Muscle layer of duodenum (tissue), 2 donors: ENCODE measurements around the gene RNF17.

Experiments
- H3K27ac ChIP-seq: one replicate; pipeline ENCODE4 v1.7.0; 2013; ENCODE audit warnings: mild to moderate bottlenecking, low read length
- H3K27me3 ChIP-seq: one replicate; pipeline ENCODE4 v1.7.0; 2013; ENCODE audit warnings: low read depth, mild to moderate bottlenecking, control low read depth, low read length
- H3K36me3 ChIP-seq, 2 donors: one replicate each; pipeline ENCODE4 v1.7.0; 2013; ENCODE audit warnings: low read length in 2 of 2, control low read depth in 1 of 2, mild to moderate bottlenecking in 1 of 2; ENCODE audit not compliant: insufficient read depth in 2 of 2, control insufficient read depth in 1 of 2
- H3K4me1 ChIP-seq, 2 donors: one replicate each; pipeline ENCODE4 v1.7.0; 2013; ENCODE audit warnings: low read length in 2 of 2, mild to moderate bottlenecking in 2 of 2, control low read depth in 1 of 2, moderate library complexity in 1 of 2; ENCODE audit not compliant: insufficient read depth in 2 of 2, control insufficient read depth in 1 of 2
- H3K4me3 ChIP-seq, 2 donors: one replicate each; pipeline ENCODE4 v1.7.0; 2013; ENCODE audit warnings: low read length in 2 of 2, low read depth in 1 of 2, mild to moderate bottlenecking in 1 of 2
- H3K9me3 ChIP-seq, 2 donors: one replicate each; pipeline ENCODE4 v1.7.0; 2013; ENCODE audit warnings: low read length in 2 of 2, control low read depth in 1 of 2, mild to moderate bottlenecking in 1 of 2; ENCODE audit not compliant: control insufficient read depth in 1 of 2
- donor health status: healthy.

RNF17 gene

DNA sequence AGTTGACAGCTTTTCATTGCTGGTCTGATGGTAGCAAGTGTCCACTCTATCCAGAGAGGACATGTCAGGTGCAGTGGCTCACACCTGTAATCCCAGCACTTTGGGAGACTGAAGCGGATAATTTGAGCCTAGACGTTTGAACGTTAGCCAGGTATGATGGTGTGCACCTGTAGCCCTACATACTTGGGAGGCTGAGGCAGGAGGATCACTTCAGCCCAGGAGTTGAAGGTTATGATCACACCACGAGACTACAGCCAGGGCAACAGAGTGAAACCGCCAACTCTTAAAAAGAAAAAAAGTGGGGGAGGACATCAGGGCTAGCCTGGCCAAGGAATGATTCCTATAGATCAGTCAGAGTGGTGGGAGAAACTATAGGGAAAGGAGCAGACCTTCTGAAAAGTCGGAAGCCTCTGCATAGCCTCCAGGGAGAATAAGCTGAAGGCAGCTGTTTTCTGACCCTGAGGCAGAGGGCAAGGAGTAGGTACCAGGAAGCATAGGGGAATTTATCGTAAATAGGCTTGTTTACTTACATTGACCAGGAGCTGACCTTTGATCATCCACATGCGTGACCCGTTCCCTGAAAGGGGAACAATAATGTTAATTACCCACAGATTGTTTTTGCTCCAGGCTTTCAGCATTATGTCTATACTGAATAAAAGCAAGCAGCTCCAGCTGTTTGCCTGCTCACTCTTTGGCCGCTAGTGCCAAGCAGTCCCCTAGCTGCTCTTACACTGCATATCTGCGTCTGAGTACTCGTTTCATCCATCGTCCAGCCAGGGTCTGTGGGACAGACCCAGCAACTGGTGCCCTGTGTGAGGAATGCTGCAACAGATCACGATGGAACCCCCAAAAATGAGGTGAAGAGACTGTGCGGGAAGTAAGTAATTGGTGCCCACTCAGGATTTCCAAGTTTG lies 161.6 kb downstream of the RNF17 start:
- Histone ChIP-seq H3K9me3 (no peaks in the 10 kb centered on the region), H3K4me1 (peaks cover 4 to 8% of the 10 kb centered on the region in 2 donors), H3K27me3 (no peaks in the 10 kb centered on the region), H3K27ac (no peak overlapping the region), H3K36me3 (peaks cover 0 to 6% of the 10 kb centered on the region in 2 donors), H3K4me3 (no peak overlapping the region)

DNA sequence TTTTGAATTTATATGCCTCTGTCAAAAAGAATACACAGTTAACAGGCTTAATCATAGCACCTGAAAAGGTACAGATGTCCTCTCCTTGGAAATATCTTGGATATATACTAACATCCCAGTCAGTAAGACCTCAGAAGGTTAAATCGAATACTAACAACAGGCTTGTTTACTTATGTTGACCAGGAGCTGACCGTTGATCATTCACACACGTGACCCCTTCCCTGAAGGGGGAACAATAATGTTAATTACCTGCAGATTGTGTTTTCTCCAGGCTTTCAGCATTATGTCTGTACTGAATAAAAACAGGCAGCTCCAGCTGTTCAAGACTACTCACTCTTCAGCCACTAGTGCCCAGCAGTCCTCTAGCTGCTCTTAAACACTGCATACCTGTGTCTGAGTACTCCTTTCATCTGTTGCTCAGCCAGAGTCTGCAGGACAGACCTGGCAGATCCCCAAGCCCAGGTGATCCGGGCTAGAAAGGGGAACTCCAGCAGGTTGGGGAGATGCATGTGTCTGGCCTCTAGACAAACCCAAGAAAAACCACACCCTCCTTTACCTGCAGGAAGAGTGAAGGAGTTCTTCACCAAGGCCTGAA lies 163.9 kb downstream of the RNF17 start:
- Histone ChIP-seq H3K4me3 (no peak overlapping the region), H3K27ac (no peak overlapping the region), H3K27me3 (peaks cover 3% of the 10 kb centered on the region), H3K36me3 (peaks cover 0 to 6% of the 10 kb centered on the region in 2 donors), H3K9me3 (no peaks in the 10 kb centered on the region), H3K4me1 (peaks cover 0 to 4% of the 10 kb centered on the region in 2 donors)

DNA sequence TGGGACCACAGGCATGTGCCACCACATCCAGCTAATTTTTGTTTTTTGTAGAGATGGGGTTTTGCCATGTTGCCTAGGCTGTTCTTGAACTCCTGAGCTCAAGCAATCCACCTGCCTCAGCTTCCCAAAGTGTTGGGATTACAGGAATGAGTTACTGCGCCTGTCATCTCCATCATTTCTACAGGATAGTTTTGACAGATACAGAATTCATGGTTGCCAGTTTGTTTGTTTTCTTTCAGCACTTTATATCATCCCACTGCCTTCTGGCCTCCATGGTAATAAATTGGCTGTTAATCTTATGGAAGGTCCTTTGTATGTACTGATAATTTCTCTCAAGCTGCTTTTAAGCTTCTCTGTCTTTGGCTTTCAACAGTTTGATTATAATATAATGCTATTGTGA lies 165.2 kb downstream of the RNF17 start:
- Histone ChIP-seq H3K27ac (no peak overlapping the region), H3K4me1 (peaks cover 0 to 4% of the 10 kb centered on the region in 2 donors), H3K4me3 (no peak overlapping the region), H3K9me3 (no peaks in the 10 kb centered on the region), H3K36me3 (no peaks in the 10 kb centered on the region), H3K27me3 (peaks cover 3% of the 10 kb centered on the region)
